GM21515 (cell line): ENCODE results near the gene ARHGAP26.
"Not testable (repeated sequence)": the region's sequence is repeated elsewhere in the genome, so short reads cannot be mapped to it uniquely, and the experiment has no call there.

ENCODE experiments used
- ATAC-seq: cut with Tn5 transposase; IDR thresholded peaks from one replicate; pipeline ENCODE4 v1.9.1; 2021; ENCODE audit not compliant: unreplicated experiment

The ARHGAP26 gene

GRCh38 chr5:143074414-143074996, 304.3 kb downstream of the ARHGAP26 start:
- ATAC-seq, result no peak

- no peak for ATAC-seq
Measured at GRCh38 chr5:143076377-143076776, 306.2 kb downstream of the ARHGAP26 start.

GRCh38 chr5:143077453-143078103, 307.4 kb downstream of the ARHGAP26 start:
- ATAC-seq, result no peak

- no peak for ATAC-seq
Measured at GRCh38 chr5:143078313-143078712, 308.1 kb downstream of the ARHGAP26 start.

GRCh38 chr5:143078971-143079370, 308.8 kb downstream of the ARHGAP26 start:
- ATAC-seq, result no peak

- no peak for ATAC-seq
Measured at GRCh38 chr5:143080407-143080806, 310.2 kb downstream of the ARHGAP26 start.

GRCh38 chr5:143080982-143081381, 310.8 kb downstream of the ARHGAP26 start:
- no peak for ATAC-seq

GRCh38 chr5:143083006-143083405, 312.8 kb downstream of the ARHGAP26 start:
- no peak for ATAC-seq

GRCh38 chr5:143084407-143084806, 314.2 kb downstream of the ARHGAP26 start:
- ATAC-seq, result no peak

GRCh38 chr5:143085319-143085917, 315.2 kb downstream of the ARHGAP26 start:
- ATAC-seq, result no peak

GRCh38 chr5:143086546-143086907, 316.4 kb downstream of the ARHGAP26 start:
- ATAC-seq, result no peak

- no peak for ATAC-seq
Measured at GRCh38 chr5:143086908-143087637, 316.9 kb downstream of the ARHGAP26 start.

GRCh38 chr5:143088702-143089101, 318.5 kb downstream of the ARHGAP26 start:
- not testable (repeated sequence) for ATAC-seq

- not testable (repeated sequence) for ATAC-seq
Measured at GRCh38 chr5:143090044-143090443, 319.9 kb downstream of the ARHGAP26 start.

- ATAC-seq, result not testable (repeated sequence)
Measured at GRCh38 chr5:143092711-143093451, 322.7 kb downstream of the ARHGAP26 start.

GRCh38 chr5:143093452-143094086, 323.4 kb downstream of the ARHGAP26 start:
- no peak for ATAC-seq

- no peak for ATAC-seq
Measured at GRCh38 chr5:143094087-143094521, 323.9 kb downstream of the ARHGAP26 start.

GRCh38 chr5:143094608-143095007, 324.4 kb downstream of the ARHGAP26 start:
- not testable (repeated sequence) for ATAC-seq

GRCh38 chr5:143101121-143101520, 330.9 kb downstream of the ARHGAP26 start:
- peak; percentile 94 for ATAC-seq

GRCh38 chr5:143101725-143102386, 331.7 kb downstream of the ARHGAP26 start:
- no peak for ATAC-seq
